GM21390 (cell line): ENCODE data around the gene BCORL1.

Source experiments
- ATAC-seq: cut with Tn5 transposase; IDR thresholded peaks from one replicate; pipeline ENCODE4 v1.9.1; 2021; ENCODE audit not compliant: unreplicated experiment

The BCORL1 gene

DNA sequence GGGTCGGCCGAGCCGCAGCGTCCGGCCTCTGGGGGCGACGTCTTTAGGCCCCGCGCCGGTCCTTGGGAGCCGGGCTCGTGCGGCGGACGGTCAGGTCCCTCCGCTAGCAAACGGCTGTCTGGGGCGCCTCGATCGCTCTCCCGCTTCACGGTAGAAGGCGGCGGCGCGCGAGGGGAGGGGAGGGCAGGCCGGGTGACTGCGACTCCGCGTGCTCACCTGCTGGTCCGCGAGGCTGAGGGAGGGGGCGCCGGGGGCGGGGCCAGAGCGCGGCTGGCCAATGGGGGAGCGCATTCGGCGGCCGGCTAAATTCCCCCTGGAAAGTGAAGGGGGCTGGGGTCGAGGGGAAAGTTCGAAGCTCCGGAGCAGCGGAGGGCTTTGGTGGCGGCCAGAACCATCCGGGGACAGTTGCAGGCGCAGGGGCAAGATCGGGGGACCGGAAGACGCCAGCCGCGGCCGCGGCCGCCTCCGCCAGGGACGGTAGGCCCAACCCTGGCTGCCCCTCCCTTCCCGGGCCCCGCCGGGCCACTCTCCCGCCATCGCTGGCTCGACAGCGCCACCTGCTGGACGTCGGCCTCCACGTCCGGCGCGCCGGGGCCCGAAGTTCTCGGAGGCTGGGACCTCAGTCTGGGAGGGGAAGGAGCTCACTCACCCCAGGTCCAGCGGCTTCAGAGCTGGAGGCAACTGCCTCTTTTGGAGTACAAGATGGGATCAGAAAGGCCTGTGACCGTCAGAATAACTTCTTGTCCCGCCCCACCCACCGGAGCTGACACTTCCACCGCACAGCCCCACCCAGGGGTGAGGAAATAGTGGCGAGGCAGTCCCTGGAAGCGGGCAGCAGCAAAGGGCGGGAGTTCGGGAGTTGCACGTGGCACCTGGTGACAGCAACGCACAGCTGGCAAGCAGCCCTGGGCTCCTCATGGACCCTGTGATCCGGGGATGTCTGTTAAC is 78.0 kb downstream of the BCORL1 start:
- ATAC-seq = peak; percentile 91

DNA sequence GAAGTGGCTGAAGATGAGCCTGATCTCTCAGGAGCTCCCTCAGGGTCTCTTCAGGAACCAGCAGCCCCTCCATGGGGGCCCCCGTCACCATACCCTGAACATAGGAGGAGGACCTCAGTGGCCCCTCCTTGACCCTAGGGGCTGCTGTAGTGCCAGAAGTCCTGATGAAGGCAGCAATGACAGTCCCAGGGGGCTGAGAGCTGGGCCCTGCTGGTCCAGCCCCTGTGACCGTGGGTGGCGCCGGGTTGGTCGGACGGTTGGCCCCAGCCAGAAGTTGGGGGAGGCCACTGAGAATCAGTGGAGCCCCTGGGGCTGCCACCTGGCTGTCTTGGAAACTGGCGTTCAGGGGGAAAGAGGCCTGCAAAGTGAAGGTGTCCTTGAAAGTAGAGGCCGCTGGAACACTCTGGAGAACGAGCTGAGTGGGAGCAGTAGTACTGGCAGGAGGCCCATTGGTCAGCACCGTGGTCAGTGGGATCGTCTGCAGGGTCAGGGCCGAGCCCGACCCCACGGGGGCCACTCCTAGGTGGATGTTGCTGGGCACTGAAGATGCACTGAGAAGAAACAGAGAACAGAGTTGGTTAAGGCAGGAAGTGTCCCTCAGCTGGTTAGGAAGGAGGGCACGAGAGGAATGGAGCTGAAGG is 84.7 kb downstream of the BCORL1 start:
- no peak for ATAC-seq

DNA sequence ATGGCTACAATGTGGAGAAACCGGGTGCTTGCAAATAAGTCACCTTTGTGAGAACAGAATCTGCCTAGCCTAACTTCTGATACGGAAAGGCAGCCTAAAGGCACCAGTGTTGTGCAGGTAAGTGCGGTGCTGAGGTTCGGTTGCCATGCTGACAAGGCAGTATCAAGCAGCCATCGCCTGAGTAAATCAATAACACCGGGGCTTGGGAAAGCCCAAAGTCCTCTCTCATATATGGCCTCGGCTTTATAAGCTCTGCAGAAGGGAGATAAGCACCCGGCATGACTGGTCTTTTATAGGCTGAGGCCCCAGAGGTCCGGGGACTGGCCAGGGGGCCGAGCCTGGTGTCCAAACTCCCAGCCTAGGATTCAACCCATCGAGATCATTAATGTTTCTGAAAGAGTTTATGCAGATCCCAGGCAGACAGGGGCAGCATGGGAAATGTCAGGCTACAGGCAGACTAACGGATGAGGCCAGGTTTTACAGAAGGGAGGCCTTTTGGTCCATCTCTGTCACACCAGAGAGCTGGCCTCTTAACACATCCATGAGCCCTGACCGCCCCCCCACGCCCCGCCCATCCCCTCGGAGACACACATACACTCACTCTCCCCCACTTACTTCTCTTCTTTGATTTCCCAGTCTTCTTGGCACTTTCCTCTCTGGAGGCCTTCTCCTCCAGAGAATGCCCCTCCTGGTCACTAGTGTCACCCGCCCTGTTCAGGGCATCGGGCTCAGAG is 89.3 kb downstream of the BCORL1 start:
- no peak for ATAC-seq

DNA sequence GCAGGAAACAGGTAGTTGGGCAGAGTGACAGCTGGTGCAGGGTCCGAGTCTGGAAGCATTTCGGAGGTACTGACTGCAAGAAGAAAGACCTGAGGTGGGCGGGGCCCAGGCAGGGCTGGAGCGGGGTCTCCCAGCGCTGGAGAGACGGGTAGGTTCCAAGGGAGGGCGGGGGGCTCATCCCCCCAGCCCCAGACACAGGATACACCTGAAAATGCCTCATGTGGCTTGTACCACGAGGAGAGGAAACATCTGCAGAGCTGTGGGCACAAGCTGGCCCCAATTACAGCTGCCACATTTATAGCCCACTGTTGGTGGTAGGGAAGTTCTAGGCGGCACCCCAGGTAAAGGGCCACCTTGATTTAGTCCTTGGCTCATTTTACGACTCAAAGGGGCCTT is 89.9 kb downstream of the BCORL1 start:
- no peak for ATAC-seq

DNA sequence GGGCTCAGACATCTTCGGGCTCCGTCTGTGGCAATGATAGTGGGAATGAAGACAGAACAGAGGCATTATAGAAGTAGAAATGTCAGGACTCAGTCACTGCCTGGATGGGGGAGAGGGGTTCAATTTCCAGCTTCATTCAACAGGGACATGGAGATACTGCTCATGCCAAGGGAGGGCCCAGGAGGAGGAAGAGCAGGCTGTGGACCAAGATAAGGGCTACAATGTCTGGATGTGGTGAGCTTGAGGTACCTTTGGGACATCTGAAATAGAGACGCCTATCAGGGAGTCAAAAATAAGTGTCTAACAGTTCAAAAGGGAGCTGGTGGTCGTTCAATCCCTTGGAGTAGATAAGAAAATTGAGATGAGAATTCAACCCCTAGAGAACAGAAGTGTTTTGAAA is 93.3 kb downstream of the BCORL1 start:
- no peak for ATAC-seq

DNA sequence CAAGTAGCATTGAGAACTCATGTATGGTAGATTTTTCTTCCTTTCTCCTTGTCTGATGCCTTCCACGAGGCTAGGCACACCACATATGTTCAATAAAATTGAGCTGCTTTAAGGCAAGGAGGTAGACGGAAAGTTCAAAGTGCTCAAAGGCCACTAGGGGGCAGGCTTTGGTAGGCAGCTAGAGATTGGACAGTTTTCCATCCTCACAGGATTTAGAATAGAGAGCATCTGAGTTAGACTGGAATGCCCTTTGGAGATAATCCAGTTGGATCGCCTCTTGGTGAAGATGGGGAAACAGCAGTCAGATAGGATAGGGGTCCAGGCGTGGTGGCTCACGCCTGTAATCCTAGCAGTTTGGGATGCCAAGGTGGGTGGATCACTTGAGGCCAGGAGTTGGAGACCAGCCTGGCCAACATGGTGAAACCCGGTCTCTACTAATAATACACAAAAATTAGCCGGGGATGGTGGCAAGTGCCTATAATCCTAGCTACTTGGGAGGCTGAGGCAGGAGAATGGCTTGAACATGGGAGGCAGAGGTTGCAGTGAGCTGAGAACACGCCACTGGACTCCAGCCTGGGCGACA is 97.5 kb downstream of the BCORL1 start:
- ATAC-seq = no peak

DNA sequence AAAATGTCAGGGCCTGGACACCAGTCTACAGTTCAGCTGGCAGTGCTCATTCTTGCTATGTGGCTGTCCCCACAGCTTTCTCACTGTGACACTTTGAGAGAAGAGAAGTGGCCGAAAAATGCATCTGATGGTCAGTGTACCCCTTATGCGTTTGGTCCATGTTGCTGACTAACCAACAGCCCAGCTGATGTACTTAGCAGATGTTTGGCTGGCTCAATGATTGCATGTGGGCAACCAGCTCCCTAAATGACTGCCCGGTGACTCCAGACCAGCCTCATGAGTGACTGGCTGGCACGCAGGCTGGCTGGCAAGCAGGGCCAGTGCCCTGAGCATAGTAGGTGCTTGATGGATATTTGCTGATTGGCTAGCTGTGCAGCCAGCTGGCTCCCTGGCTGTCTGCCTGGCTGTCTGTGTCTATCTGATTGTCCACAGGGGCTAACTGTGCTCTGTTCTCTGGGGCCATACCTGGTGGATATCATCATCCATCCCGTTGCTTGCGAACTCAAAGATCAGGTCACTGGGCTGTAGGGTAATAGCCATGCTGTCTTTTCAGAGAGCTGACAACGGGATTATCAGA is 98.4 kb downstream of the BCORL1 start:
- ATAC-seq = no peak

DNA sequence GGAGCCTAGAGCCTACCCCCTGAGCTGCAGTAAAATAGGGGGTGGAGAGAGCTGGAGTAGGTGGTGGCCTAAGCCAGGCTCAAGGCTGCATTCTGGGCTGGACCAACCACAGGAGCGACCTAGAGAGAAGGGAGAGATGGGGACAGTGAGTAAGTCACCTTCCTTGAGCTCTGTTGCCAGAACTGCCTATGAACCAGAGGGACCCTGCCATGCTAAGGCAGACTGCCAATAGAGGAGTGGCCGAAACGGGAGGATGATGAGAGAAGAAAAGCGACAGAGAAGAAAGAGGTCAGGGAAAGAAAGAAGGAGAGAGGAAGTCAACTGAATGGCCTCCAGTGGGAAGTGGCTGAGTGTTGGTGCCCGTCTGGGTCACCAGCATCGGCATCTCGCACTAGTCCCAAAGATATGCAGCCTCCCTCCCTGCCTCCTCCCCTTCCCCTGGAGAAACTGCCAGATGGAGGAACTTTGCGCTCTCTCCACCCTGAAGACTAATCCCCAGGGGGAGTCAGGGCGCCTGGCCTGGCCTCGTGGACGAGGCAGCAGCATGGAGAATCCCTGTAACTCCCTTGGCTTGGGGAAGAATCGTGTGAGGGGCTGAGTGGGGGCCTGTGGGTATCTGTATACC is 99.1 kb downstream of the BCORL1 start:
- ATAC-seq = no peak

DNA sequence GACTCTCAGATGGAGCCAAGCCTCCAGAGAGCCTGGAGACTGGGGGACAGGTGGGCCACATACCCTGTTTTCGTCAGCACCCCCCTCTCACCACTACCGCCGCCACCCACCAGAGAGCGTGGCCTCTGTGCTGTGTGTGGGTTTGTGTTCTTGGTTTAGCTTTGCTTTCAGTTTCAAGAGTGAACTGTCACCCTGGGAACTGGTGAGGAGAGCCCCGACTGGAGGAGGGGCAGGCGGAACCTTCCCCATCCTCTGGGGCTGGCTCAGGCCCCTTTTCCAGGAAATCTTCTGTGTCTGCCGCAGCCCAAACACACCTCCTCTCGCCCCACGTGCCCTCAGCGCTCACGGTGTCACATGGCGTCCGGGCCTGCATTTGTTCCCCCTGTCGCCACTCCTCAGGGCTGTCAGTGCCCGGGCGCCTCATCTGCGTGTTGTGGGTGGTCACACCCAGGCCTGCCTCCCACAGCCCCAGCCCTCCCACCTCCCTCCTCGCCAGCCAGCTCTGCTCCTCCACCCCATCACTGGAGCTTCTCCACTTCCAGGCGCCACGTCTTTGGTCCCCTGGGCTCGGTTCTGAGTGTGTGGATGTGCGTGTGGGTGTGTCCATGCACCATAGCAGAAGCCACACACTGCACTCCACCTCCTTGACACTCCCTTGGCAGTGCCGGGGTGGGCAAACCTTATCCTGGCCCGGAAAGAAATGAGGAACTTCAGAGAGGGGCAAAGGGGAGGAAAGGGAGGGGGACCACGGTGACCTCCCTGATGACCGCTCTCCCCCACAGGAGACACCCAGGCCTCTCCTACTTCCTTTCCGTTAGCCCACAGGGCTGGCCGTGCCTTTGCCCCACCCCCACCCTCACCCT is 100.0 kb downstream of the BCORL1 start:
- ATAC-seq = peak; percentile 46

DNA sequence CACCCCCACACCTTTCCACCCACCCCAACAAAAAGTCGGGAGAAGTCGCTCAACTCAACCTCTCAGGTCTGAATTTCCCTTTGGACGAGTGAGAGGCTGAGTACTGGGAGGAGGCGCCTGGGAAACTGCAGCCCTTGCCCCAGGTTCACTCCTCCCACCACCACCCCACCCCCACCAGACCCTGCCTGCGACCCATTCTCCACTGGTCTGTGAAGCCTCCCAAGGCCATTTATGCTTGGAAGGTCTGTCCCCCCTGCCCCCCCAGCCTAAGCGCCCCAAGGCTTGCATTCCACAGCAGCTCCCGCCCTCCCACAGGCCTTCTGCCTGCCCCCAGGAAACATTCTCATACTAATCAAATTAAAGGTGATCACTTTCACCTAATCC is 100.7 kb downstream of the BCORL1 start:
- no peak for ATAC-seq

DNA sequence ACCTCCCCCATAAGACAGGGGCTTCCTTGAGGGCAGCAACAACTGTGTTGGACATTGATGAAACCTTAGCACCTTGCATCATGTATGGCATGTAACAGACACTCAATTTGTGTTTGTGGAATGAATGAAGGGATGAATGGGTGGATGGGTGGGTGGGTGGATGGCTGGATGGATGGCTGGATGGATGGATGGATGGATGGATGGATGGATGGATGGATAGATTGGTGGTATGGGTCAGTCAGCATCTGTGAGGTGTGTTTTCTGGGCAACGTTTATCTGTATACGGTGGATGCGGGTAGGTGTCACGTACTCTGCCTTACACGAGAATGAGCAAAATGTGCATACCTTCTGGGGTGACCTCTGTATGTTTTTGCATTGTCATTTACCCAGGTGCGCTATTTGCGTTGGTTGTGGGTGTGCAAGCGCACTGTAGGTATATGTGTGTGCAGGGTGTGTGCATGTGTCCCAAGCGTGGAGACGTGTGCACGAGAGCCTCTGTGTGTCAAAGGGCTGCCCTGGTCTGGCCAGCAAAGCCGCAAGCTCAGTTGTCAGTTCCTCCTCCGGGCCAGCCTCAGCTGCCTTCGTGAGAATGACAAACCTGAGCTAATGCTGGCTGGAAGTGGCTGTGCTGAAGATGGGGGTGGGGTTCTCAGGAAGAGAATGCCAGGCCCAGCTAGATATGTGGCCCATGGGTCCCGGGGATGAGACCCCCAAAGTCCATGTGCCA is 101.4 kb downstream of the BCORL1 start:
- ATAC-seq = peak; percentile 26

DNA sequence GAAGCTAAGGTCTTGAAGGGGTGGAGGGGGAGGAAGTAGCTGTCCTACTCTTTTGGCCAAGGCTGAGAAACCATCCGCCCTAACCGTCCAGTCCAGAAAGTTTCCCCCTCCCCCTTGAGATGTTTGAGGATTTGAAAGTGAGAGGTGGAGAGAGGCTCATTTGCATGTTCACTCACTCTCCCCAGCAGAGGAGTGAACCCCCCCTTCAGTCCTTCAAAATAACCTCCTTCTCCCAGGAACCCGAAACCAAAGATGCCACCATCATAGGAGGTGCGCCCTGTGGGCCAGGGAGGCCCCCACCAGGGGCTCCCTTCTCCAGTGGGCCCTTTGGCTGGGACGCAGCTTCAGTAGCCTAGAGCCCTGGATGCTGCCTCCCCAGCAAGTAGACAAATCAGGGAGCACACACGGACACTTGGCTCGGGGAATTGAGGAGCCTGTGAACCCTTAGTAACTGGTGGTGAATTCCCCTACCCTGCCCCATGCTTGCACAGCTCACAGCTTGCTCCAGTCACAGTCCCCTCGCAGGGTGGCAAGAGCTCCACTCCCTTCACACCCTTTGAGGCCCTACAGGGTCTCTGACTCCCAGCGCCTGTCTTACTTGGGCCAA is 102.3 kb downstream of the BCORL1 start:
- ATAC-seq = peak; percentile 39

DNA sequence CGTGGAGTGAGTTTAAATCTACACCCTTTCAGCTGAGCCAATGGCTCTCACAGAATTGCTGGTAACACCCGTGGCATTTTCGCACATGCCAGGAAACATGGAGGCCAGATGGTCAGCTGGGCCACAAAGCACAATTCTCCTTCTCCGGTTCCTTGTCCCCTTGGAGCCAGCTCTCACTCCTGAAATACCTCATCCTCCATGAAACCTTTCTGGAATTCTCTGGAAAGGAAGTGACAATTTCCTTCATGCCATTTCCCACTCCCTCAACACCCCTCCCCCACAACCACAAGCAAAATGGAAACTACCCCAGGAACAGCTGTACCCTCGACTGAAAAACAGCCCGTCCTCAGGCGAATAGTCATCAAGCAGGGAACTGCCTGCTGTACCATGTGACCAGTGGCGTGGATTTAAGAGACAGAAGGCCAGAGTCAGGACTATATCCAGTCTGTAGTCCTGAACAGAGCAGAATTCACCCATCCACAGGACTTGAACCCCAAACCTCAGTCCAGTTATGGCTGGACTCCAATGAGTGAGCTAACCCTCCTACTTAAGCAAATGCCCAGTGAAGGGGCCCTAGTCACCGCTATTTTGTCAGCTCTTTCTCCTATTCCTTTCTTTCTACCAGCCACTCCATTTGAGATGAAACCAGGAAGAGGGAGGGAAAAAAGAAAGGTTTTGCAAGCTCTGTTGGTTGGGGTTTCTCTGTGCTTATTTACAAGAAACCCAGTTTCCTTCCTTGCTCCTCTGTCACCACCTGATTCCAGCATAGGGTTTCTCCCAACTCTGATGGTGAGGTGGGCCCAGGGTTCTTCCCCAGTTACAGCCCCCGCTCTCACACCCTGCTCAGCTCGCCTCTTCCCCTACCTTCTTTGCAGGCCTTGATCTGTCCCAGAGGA is 103.4 kb downstream of the BCORL1 start:
- ATAC-seq = no peak

DNA sequence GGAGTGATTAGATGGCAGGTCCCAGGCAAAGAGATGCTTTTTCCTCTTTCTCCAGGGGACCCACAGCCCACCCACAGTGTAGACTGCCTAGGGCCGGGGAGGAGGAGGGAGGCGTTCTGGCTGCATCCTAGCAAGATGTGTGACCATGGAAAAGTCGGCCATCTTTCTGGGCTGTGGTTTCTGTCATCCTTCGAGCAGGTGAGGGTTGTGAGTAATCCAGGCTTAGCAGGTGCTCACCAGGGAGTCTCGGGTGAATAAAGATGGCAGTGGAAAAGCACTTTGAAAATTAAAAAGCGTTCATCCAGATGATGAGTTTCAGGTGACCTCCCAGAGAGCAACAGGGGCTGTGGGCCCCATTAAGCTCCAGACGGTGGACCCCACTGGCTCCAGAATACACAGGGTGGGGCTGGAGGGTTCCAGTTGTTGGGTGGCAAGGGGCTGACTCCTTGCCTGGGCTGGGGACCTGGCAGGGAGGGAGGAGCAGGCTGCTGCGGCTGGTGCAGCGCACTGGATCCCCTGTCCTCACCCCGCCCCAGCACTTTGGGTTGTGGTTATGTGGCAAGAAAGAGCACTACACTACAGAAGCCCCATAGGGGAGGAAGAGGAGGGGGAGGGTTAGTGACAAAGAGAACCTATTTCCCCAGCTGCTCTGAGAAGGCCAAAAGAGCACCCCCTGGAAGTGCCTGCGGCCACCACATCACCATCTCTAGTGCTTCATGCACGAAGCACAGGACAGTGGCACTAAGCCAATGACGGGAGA is 104.2 kb downstream of the BCORL1 start:
- peak; percentile 42 for ATAC-seq

DNA sequence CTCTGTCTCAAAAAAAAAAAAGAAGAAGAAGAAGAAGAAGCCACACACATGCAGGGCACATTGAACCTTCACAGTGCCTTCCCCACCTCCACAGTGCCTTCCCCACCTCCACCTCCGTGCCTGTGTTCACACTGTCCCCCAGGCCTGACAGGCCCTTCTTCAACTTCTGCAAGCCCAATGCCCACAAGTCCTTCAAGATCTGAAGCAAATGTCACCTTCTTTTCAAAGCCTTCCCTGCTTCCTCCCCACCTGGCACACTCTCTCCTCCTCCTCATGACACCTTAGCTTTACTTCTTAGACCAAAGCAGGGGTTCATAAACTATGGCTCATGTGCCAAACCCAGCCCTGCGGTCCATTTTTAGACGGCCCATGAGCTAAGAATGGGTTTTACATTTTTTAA is 107.9 kb downstream of the BCORL1 start:
- ATAC-seq = no peak

DNA sequence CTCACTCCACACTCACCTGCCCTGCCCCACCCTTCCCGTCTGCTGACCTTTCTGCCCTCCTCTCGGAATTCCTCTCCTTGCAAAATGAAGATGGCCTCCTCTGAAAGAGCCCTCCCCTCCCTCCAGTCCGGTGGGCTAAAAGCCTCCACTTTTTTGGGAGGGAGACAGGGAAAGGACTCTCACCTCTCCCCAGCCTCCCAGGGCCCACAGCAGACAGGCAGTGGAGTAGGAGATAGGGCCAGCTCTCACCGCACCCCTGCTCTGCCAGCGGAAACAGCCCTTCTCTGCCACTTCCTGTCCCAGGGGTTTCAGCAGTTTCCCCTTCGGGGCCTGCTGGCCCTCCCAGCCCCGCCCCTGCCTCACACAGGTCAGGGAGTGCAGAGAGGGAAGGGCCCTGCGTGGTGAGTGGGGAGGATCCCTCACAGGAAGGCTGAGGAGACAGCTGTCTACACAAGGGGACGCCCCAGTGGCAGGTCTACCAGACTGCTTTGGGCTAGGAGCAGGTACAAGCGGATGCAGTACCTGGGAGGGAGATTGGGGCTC is 109.6 kb downstream of the BCORL1 start:
- peak; percentile 97 for ATAC-seq

DNA sequence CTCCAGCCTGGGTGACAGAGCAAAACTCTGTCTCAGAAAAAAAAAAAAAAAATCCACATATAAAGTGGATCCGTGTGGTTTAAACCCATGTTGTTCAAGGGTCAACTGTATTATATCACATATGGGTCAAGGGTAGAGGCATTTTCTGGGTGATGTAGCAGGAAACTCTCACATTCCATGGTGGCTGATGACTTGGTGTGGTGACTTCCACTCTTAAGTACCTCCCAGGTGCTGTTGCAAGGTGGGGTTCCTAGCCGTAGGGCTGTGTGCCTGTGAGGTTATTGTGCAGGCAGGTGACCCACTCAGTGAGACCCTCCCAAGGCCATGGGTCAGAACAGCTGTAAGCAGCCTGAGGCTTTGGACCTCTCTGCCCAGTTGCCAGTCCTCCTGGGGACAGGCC is 110.8 kb downstream of the BCORL1 start:
- no peak for ATAC-seq
